KMS-11 (cell line): Measurements from ENCODE around the gene MMP12.
"Not testable (repeated sequence)": the region's sequence is repeated elsewhere in the genome, so short reads cannot be mapped to it uniquely, and the experiment has no call there.

ENCODE experiments used
- H2AFZ ChIP-seq: fragments of 200-600 bp; sonication (generic); 2 replicates; pipeline ENCODE4 v1.6.1; 2016; ENCODE audit warnings: antibody characterized with exemption, mixed run types, low read depth
- H3K27ac ChIP-seq: fragments of 200-600 bp; sonication (generic); 2 replicates; pipeline ENCODE4 v1.6.1; 2016; ENCODE audit warnings: mild to moderate bottlenecking, mixed run types
- H3K27me3 ChIP-seq: fragments of 200-600 bp; sonication (generic); 2 replicates; pipeline ENCODE4 v1.6.1; 2017; ENCODE audit warnings: mild to moderate bottlenecking, low read depth, mixed run types, moderate library complexity; ENCODE audit not compliant: insufficient read depth
- H3K36me3 ChIP-seq: fragments of 200-600 bp; sonication (generic); 2 replicates; pipeline ENCODE4 v1.6.1; 2017; ENCODE audit warnings: mild to moderate bottlenecking, mixed run types; ENCODE audit not compliant: insufficient read depth
- H3K4me1 ChIP-seq: fragments of 200-600 bp; sonication (generic); 2 replicates; pipeline ENCODE4 v1.6.1; 2016; ENCODE audit warnings: mild to moderate bottlenecking, low read depth, mixed run types; ENCODE audit not compliant: poor library complexity, severe bottlenecking
- H3K4me2 ChIP-seq: fragments of 200-600 bp; sonication (generic); 2 replicates; pipeline ENCODE4 v1.7.0; 2016; ENCODE audit warnings: mild to moderate bottlenecking, mixed run types
- H3K4me3 ChIP-seq: fragments of 200-600 bp; sonication (generic); IDR thresholded peaks from 2 replicates; pipeline ENCODE4 v1.6.1; 2017; ENCODE audit warnings: low read depth, low read length, mixed read lengths; ENCODE audit not compliant: insufficient read depth
- H3K79me2 ChIP-seq: fragments of 200-600 bp; sonication (generic); 2 replicates; pipeline ENCODE4 v1.6.1; 2016; ENCODE audit warnings: low read depth, mixed run types; ENCODE audit not compliant: insufficient read depth
- H3K9ac ChIP-seq: fragments of 200-600 bp; sonication (generic); 2 replicates; pipeline ENCODE4 v1.6.1; 2016; ENCODE audit warnings: mild to moderate bottlenecking, mixed run types
- H4K20me1 ChIP-seq: fragments of 200-600 bp; sonication (generic); 2 replicates; pipeline ENCODE4 v1.6.1; 2016; ENCODE audit warnings: mild to moderate bottlenecking, mixed run types; ENCODE audit not compliant: insufficient read depth
- CTCF ChIP-seq: fragments of 200-600 bp; sonication (generic); conservative IDR thresholded peaks from 2 replicates; pipeline ENCODE4 v1.6.1; 2017; ENCODE audit warnings: low read depth, mild to moderate bottlenecking, antibody characterized with exemption, low read length, moderate library complexity, mixed read lengths

The MMP12 gene

GRCh38 chr11:102882389-102883024 is 7.7 kb upstream of the MMP12 start:
- no peaks in the 10 kb centered on the region for H3K36me3 ChIP-seq
- no peak overlapping the region for H3K4me2 ChIP-seq
- no peak overlapping the region for H3K27ac ChIP-seq
- no peak overlapping the region for H3K9ac ChIP-seq
- no peaks in the 10 kb centered on the region for H4K20me1 ChIP-seq
- H3K4me3 ChIP-seq, result no peak overlapping the region
- H3K27me3 ChIP-seq, result no peaks in the 10 kb centered on the region
- TF ChIP-seq CTCF, result no peak
- no peak overlapping the region for H2AFZ ChIP-seq
- H3K79me2 ChIP-seq, result no peaks in the 10 kb centered on the region
- H3K4me1 ChIP-seq, result no peaks in the 10 kb centered on the region

GRCh38 chr11:102879801-102880200 is 5.0 kb upstream of the MMP12 start:
- no peak for TF ChIP-seq CTCF
- no peak overlapping the region for H2AFZ ChIP-seq
- H4K20me1 ChIP-seq, result no peaks in the 10 kb centered on the region
- H3K27me3 ChIP-seq, result no peaks in the 10 kb centered on the region
- no peak overlapping the region for H3K4me2 ChIP-seq
- H3K27ac ChIP-seq, result no peak overlapping the region
- H3K36me3 ChIP-seq, result no peaks in the 10 kb centered on the region
- no peak overlapping the region for H3K9ac ChIP-seq
- H3K4me3 ChIP-seq, result no peak overlapping the region
- H3K79me2 ChIP-seq, result no peaks in the 10 kb centered on the region
- H3K4me1 ChIP-seq, result no peaks in the 10 kb centered on the region

GRCh38 chr11:102878595-102878994 is 3.8 kb upstream of the MMP12 start:
- H3K4me3 ChIP-seq, result no peak overlapping the region
- H3K9ac ChIP-seq, result no peak overlapping the region
- TF ChIP-seq CTCF, result no peak
- H3K4me2 ChIP-seq, result no peak overlapping the region
- H3K36me3 ChIP-seq, result no peaks in the 10 kb centered on the region
- H3K79me2 ChIP-seq, result no peaks in the 10 kb centered on the region
- no peaks in the 10 kb centered on the region for H3K4me1 ChIP-seq
- H3K27me3 ChIP-seq, result no peaks in the 10 kb centered on the region
- H4K20me1 ChIP-seq, result no peaks in the 10 kb centered on the region
- no peak overlapping the region for H3K27ac ChIP-seq
- no peak overlapping the region for H2AFZ ChIP-seq

GRCh38 chr11:102869354-102869964 is 5.3 kb downstream of the MMP12 start:
- not testable (repeated sequence) for H3K79me2 ChIP-seq, H3K4me2 ChIP-seq, H3K36me3 ChIP-seq, H3K4me3 ChIP-seq, H2AFZ ChIP-seq, H4K20me1 ChIP-seq, H3K27ac ChIP-seq, H3K4me1 ChIP-seq, H3K27me3 ChIP-seq, H3K9ac ChIP-seq

GRCh38 chr11:102868339-102868738 is 6.4 kb downstream of the MMP12 start:
- H3K27me3 ChIP-seq, result no peaks in the 10 kb centered on the region
- H3K4me2 ChIP-seq, result no peak overlapping the region
- no peak for TF ChIP-seq CTCF
- no peaks in the 10 kb centered on the region for H3K36me3 ChIP-seq
- H3K79me2 ChIP-seq, result no peaks in the 10 kb centered on the region
- H3K4me3 ChIP-seq, result no peak overlapping the region
- no peaks in the 10 kb centered on the region for H3K4me1 ChIP-seq
- H3K9ac ChIP-seq, result no peak overlapping the region
- no peak overlapping the region for H2AFZ ChIP-seq
- H4K20me1 ChIP-seq, result no peaks in the 10 kb centered on the region
- no peak overlapping the region for H3K27ac ChIP-seq
